Measurements from ENCODE around the gene NEU4. TPM values are rescaled to one million over a fixed set of nuclear protein-coding genes. Genes with fewer than 3 reads are reported as not detected.

Gene NEU4
- total RNA-seq, 1 experiment from 2014 or later = not detected

- DNase-seq (ENCODE audit: low spot score) = no peak
These were observed 54.6 kb downstream of the NEU4 start for GRCh38 chr2:241863536-241863954.

- DNase-seq (ENCODE audit: low spot score) = no peak
These were observed 55.3 kb downstream of the NEU4 start for GRCh38 chr2:241864168-241864849.

- DNase-seq (ENCODE audit: low spot score) = no peak
These were observed 55.8 kb downstream of the NEU4 start for GRCh38 chr2:241864850-241865213.

- no peak for DNase-seq (ENCODE audit: low spot score)
These were observed 56.5 kb downstream of the NEU4 start for GRCh38 chr2:241865416-241865956.

GRCh38 chr2:241865957-241866789, 57.2 kb downstream of the NEU4 start:
- DNase-seq (ENCODE audit: low spot score) = no peak

Other genes with a start within 250 kb of the NEU4 start
- 30.1 and 39.9 TPM in 2 replicates for gene THAP4, start 172.0 kb upstream of the NEU4 start, total RNA-seq (2014; rRNA removed; shearing (Covaris generic))
- gene ATG4B, start 171.5 kb upstream of the NEU4 start, total RNA-seq (2014; rRNA removed; shearing (Covaris generic)) = 65.7 and 72.8 TPM in 2 replicates
- gene DTYMK, start 122.4 kb upstream of the NEU4 start, total RNA-seq (2014; rRNA removed; shearing (Covaris generic)) = 87.5 and 96.1 TPM in 2 replicates
- gene ING5, start 107.2 kb upstream of the NEU4 start, total RNA-seq (2014; rRNA removed; shearing (Covaris generic)) = 9.1 and 21.8 TPM in 2 replicates
- 7.2 and 10.4 TPM in 2 replicates for gene D2HGDH, start 74.6 kb upstream of the NEU4 start, total RNA-seq (2014; rRNA removed; shearing (Covaris generic))
- gene GAL3ST2, start 32.4 kb upstream of the NEU4 start, total RNA-seq (2014; rRNA removed; shearing (Covaris generic)) = not detected in 2 replicates
- gene PDCD1, start 49.7 kb downstream of the NEU4 start, total RNA-seq (2014; rRNA removed; shearing (Covaris generic)) = not detected in 2 replicates
- not detected in 2 replicates for gene RTP5, start 60.5 kb downstream of the NEU4 start, total RNA-seq (2014; rRNA removed; shearing (Covaris generic))